WERI-Rb-1 (cell line): ENCODE results near the gene UHRF1.

Experiments used
- DNase-seq: peaks from one replicate; pipeline ENCODE4 v3.0.0-alpha.2; 2020
- H3K27ac ChIP-seq: fragments of 250-450 bp; sonication (Bioruptor Pico); 2 replicates; pipeline ENCODE4 v1.5.1; 2020; ENCODE audit warnings: mild to moderate bottlenecking, moderate library complexity
- H3K27me3 ChIP-seq: fragments of 250-450 bp; sonication (Bioruptor Pico); 2 replicates; pipeline ENCODE4 v1.5.1; 2021; ENCODE audit warnings: mild to moderate bottlenecking, low read depth, moderate library complexity; ENCODE audit not compliant: insufficient read depth, severe bottlenecking
- H3K36me3 ChIP-seq: fragments of 250-450 bp; sonication (Bioruptor Pico); 2 replicates; pipeline ENCODE4 v1.5.1; 2020; ENCODE audit warnings: mild to moderate bottlenecking, moderate library complexity
- H3K4me3 ChIP-seq: 2 replicates; pipeline ENCODE4 v1.5.1; 2011; ENCODE audit warnings: low read depth, mild to moderate bottlenecking, control low read depth, low read length
- H3K9me3 ChIP-seq: fragments of 250-450 bp; sonication (Bioruptor Pico); 2 replicates; pipeline ENCODE4 v1.5.1; 2021; ENCODE audit warnings: mild to moderate bottlenecking, moderate library complexity; ENCODE audit not compliant: severe bottlenecking
- CTCF ChIP-seq: IDR thresholded peaks from 2 replicates; pipeline ENCODE4 v1.5.1; 2011; ENCODE audit warnings: low read depth, mild to moderate bottlenecking, control low read depth, inconsistent platforms, low read length

Gene UHRF1

GRCh38 chr19:4911786-4912672 is 2.7 kb downstream of the UHRF1 start:
- H3K4me3 ChIP-seq, result peak overlapping the region; percentile 87

GRCh38 chr19:4913996-4914735 is 4.9 kb downstream of the UHRF1 start:
- Histone ChIP-seq H3K9me3 (no peaks in the 10 kb centered on the region), H3K4me3 (no peak overlapping the region), H3K27me3 (no peaks in the 10 kb centered on the region), H3K36me3 (peaks cover 88% of the 10 kb centered on the region), H3K27ac (no peak overlapping the region)
- DNase-seq, result no peak
- TF ChIP-seq CTCF, result no peak

More at GRCh38 chr19:4911786-4912672, 2.7 kb downstream of the UHRF1 start:
- Histone ChIP-seq H3K36me3 (peaks cover 70% of the 10 kb centered on the region), H3K27ac (peak overlapping the region; percentile 98), H3K9me3 (no peaks in the 10 kb centered on the region), H3K27me3 (no peaks in the 10 kb centered on the region)
- DNase-seq, result peak; percentile 65
- peak; percentile 49; the same call in 1 of the 2 replicates for TF ChIP-seq CTCF

DNA sequence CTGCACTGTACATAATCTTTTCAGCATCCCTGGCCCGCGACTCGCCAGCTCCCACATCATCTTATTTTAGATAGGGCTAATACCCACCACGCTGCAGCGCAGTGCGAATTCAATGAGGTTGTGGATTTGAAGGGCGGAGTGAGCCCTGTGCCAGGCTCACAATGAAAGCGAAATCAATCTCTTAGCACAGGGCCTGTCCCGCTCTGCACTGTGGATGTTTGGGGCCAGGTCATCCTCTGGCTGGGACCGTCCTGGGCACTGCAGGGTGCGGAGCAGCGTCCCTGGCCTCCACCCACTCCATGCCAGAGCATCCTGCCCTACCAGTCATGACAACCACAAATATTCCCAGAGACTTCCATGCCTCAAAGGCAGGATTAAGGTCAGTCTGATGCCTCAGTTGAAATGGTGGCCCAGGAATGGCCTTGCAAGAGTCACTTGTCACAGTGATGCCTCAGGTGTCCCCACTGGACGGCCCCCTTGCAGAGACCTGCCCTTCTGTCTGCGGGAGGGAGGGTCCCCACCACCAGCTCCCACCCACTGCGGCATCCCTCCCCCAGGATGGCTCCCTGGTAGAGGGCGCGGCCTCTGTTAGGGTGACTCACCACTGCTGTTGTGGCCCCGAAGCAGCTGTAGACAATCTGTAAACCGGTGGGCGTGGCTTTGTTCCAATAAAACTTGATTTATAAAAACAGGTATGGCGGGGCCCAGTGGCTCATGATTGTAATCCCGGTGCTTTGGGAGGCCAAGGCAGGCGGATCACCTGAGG is 5.6 kb downstream of the UHRF1 start:
- TF ChIP-seq CTCF, result no peak
- Histone ChIP-seq H3K36me3 (peaks cover 92% of the 10 kb centered on the region), H3K27me3 (no peaks in the 10 kb centered on the region), H3K4me3 (no peak overlapping the region), H3K9me3 (no peaks in the 10 kb centered on the region), H3K27ac (no peak overlapping the region)
- DNase-seq, result no peak

DNA sequence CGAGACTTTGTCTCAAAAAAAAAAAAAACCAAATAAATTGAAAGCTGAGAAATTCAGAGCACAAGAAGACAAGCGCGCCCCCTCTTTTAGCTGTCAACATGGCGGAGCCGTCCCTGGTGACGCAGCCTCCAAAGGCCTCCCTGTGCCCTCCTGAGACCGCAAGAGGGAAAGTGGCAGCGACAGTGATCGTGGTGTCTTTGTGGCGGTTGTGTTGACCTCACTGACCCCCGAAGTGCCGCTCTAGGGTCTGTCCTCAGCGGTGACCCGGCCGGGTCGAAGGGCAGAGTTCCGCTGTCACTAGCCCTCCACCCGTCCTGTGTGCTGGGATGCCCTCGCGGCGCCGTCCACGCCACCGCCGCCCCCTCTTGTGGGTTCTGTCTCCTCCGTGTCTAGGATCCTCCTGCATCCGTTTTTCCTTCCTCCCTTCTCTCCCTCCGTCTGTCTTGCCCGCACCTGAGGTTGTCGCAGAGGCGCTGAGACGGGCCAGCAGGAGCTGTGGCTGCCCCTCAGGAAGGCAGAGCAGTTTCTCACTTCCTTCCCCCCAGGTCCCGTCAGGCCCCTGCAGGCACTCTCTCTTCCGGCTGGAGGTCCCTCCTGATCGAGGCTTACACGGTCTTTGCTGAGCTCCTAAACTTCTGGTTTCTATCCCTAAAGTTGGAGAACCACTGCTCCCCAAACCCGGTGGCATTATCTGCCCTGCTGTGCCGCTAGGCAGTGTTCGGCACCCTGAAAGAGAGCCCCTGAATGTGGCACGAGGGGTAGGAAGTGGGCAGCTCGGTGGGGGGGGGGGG is 7.2 kb downstream of the UHRF1 start:
- H3K36me3 ChIP-seq, result peaks cover 95% of the 10 kb centered on the region
- no peak for DNase-seq
- H3K27ac ChIP-seq, result no peak overlapping the region

More for the DNA sequence above, 7.2 kb downstream of the UHRF1 start:
- no peaks in the 10 kb centered on the region for H3K9me3 ChIP-seq
- H3K4me3 ChIP-seq, result no peak overlapping the region
- no peaks in the 10 kb centered on the region for H3K27me3 ChIP-seq
- TF ChIP-seq CTCF, result no peak
